OCI-LY7 (cell line): Measurements from ENCODE around the gene SFPQ. TPM values are rescaled to one million over a fixed set of nuclear protein-coding genes. Genes with fewer than 3 reads are reported as not detected.

Experiments
- BruUV-seq: library from RNA; stranded (reverse); fragments of 400-500 nt; replicated peaks from 2 replicates; lab custom pipeline; 2021; lab: Mats Ljungman, UMichigan
- CTCF ChIA-PET: fragments of 300-600 bp; sonication (Branson Sonifier 250); formaldehyde crosslinking; loops from one replicate; lab custom pipeline; 2022; ENCODE audit warnings: antibody characterized with exemption; ENCODE audit not compliant: unreplicated experiment; lab: Charles Lee
- POLR2A ChIA-PET: fragments of 300-600 bp; sonication (Branson Sonifier 250); formaldehyde crosslinking; loops from one replicate; lab custom pipeline; 2022; ENCODE audit warnings: antibody characterized with exemption; lab: Charles Lee
- DNase-seq: peaks from one replicate; pipeline ENCODE4 v3.0.0-alpha.2; 2015; ENCODE audit warnings: low spot score
- H2AFZ ChIP-seq: fragments of 200-600 bp; sonication (generic), shearing (Covaris generic); 2 replicates; pipeline ENCODE4 v1.6.1; 2014; ENCODE audit warnings: mild to moderate bottlenecking, antibody characterized with exemption, low read length, moderate library complexity
- H3K27ac ChIP-seq: fragments of 200-600 bp; sonication (generic); 2 replicates; pipeline ENCODE4 v1.5.1; 2014; ENCODE audit warnings: mixed run types, low read depth, mild to moderate bottlenecking, moderate library complexity, low read length, inconsistent platforms; ENCODE audit not compliant: poor library complexity, severe bottlenecking
- H3K36me3 ChIP-seq: fragments of 200-600 bp; sonication (generic); 2 replicates; pipeline ENCODE4 v1.6.1; 2014; ENCODE audit warnings: mild to moderate bottlenecking, antibody characterized with exemption, low read length, moderate library complexity, mixed read lengths; ENCODE audit not compliant: insufficient read depth
- H3K4me1 ChIP-seq: fragments of 200-600 bp; sonication (generic); 2 replicates; pipeline ENCODE4 v1.5.1; 2014; ENCODE audit warnings: mild to moderate bottlenecking, low read length; ENCODE audit not compliant: insufficient read depth, poor library complexity, severe bottlenecking
- H3K4me2 ChIP-seq: fragments of 200-600 bp; sonication (generic); 2 replicates; pipeline ENCODE4 v1.6.1; 2014; ENCODE audit warnings: mild to moderate bottlenecking, low read length
- H3K4me3 ChIP-seq: fragments of 200-600 bp; sonication (generic); 2 replicates; pipeline ENCODE4 v1.5.1; 2014; ENCODE audit warnings: mild to moderate bottlenecking, low read depth, low read length; ENCODE audit not compliant: poor library complexity, severe bottlenecking
- H3K79me2 ChIP-seq: fragments of 200-600 bp; sonication (generic); 2 replicates; pipeline ENCODE4 v1.6.1; 2016; ENCODE audit warnings: low read depth, mild to moderate bottlenecking, low read length, moderate library complexity, mixed read lengths; ENCODE audit not compliant: insufficient read depth
- H3K9me2 ChIP-seq: fragments of 200-600 bp; sonication (generic); 2 replicates; pipeline ENCODE4 v1.6.1; 2016; ENCODE audit warnings: mild to moderate bottlenecking, low read length, mixed read lengths; ENCODE audit not compliant: insufficient read depth
- H3K9me3 ChIP-seq: fragments of 200-600 bp; sonication (generic); 2 replicates; pipeline ENCODE4 v1.6.1; 2014; ENCODE audit warnings: mild to moderate bottlenecking, mixed run types, low read length, mixed read lengths
- H4K20me1 ChIP-seq: fragments of 200-600 bp; sonication (generic); 2 replicates; pipeline ENCODE4 v1.6.1; 2014; ENCODE audit warnings: mild to moderate bottlenecking, antibody characterized with exemption, low read length, moderate library complexity, mixed read lengths; ENCODE audit not compliant: insufficient read depth
- CTCF ChIP-seq: fragments of 200-600 bp; sonication (generic); conservative IDR thresholded peaks from 2 replicates; pipeline ENCODE4 v1.5.1; 2014; ENCODE audit warnings: mild to moderate bottlenecking, antibody characterized with exemption, low read length, moderate library complexity, mixed read lengths
- EZH2phosphoT487 ChIP-seq: fragments of 200-600 bp; sonication (generic); IDR thresholded peaks from 2 replicates; pipeline ENCODE4 v1.6.1; 2018; ENCODE audit warnings: low read depth, borderline replicate concordance, mild to moderate bottlenecking, mixed run types, antibody characterized with exemption, low read length, moderate library complexity, mixed read lengths
- intact Hi-C: fragments of 100-400 bp; cut with micrococcal nuclease; formaldehyde crosslinking; loops from one replicate; pipeline ENCODE4 v1.10.0; 2022; ENCODE audit not compliant: unreplicated experiment
- total RNA-seq, 2 experiments: library from RNA; depleted of rRNA in 1 of 2; stranded (reverse); fragments of >200 nt in 1 of 2; shearing (Covaris generic) in 1 of 2; gene quantifications; 2 replicates each; pipeline ENCODE4 v1.2.3, GENCODE V29; 2014 to 2022

Gene SFPQ
- total RNA-seq, 2 experiments from 2014 or later: 395 to 532 TPM

- no TSS peak for BruUV-seq
- H3K9me2 ChIP-seq: no peaks in the 10 kb centered on the region
- intact Hi-C loops: no loop called here
- CTCF ChIA-PET: no interaction called here
- H3K27ac ChIP-seq: no peak overlapping the region
- peaks cover 14% of the 10 kb centered on the region for H4K20me1 ChIP-seq
- POLR2A ChIA-PET: no interaction called here
- H2AFZ ChIP-seq: no peak overlapping the region
- no peaks in the 10 kb centered on the region for H3K79me2 ChIP-seq
- no peak for DNase-seq
- no peak for TF ChIP-seq EZH2phosphoT487
- TF ChIP-seq CTCF: no peak
- H3K36me3 ChIP-seq: peaks cover 42% of the 10 kb centered on the region
- H3K4me1 ChIP-seq: no peaks in the 10 kb centered on the region
- no peaks in the 10 kb centered on the region for H3K9me3 ChIP-seq
- H3K4me2 ChIP-seq: no peak overlapping the region
- H3K4me3 ChIP-seq: no peak overlapping the region
Observed at GRCh38 chr1:35173491-35173890, 19.5 kb downstream of the SFPQ start.

- H3K9me3 ChIP-seq: no peaks in the 10 kb centered on the region
- intact Hi-C loops: no loop called here
- H4K20me1 ChIP-seq: peaks cover 14% of the 10 kb centered on the region
- H3K36me3 ChIP-seq: peaks cover 27% of the 10 kb centered on the region
- no peak overlapping the region for H2AFZ ChIP-seq
- DNase-seq: no peak
- no peaks in the 10 kb centered on the region for H3K4me1 ChIP-seq
- no TSS peak for BruUV-seq
- H3K4me3 ChIP-seq: no peak overlapping the region
- no peak overlapping the region for H3K27ac ChIP-seq
- ChIA-PET POLR2A (interaction anchor here (0.6 kb wide), 1 partner anchor 151 kb away, joined by 4 read pairs; no protein-coding TSS in a partner anchor), CTCF (no interaction called here)
- TF ChIP-seq CTCF: no peak
- no peak for TF ChIP-seq EZH2phosphoT487
- no peaks in the 10 kb centered on the region for H3K79me2 ChIP-seq
- no peak overlapping the region for H3K4me2 ChIP-seq
- H3K9me2 ChIP-seq: no peaks in the 10 kb centered on the region
Observed at GRCh38 chr1:35172022-35172421, 20.9 kb downstream of the SFPQ start.

GRCh38 chr1:35171579-35171978 lies 21.4 kb downstream of the SFPQ start:
- CTCF ChIA-PET: no interaction called here

More at GRCh38 chr1:35171579-35171978, 21.4 kb downstream of the SFPQ start:
- no peak overlapping the region for H3K4me2 ChIP-seq
- POLR2A ChIA-PET: interaction anchor here (1.0 kb wide), 1 partner anchor 27 kb away, joined by 3 read pairs; no protein-coding TSS in a partner anchor
- H3K9me2 ChIP-seq: no peaks in the 10 kb centered on the region
- H3K27ac ChIP-seq: no peak overlapping the region
- no peak overlapping the region for H2AFZ ChIP-seq
- H3K36me3 ChIP-seq: peaks cover 23% of the 10 kb centered on the region
- no peaks in the 10 kb centered on the region for H3K9me3 ChIP-seq
- no peaks in the 10 kb centered on the region for H3K79me2 ChIP-seq
- TF ChIP-seq EZH2phosphoT487: no peak
- no peak for TF ChIP-seq CTCF
- H3K4me1 ChIP-seq: no peaks in the 10 kb centered on the region
- peaks cover 14% of the 10 kb centered on the region for H4K20me1 ChIP-seq
- intact Hi-C loops: no loop called here
- no TSS peak for BruUV-seq
- H3K4me3 ChIP-seq: no peak overlapping the region
- no peak for DNase-seq
